Measurements from ENCODE around the gene CDK5.

- no peak for TF ChIP-seq CTCF (IDR thresholded peaks at IDR 0.05 in 2 of 3, conservative IDR thresholded peaks at IDR 0.05 in 1 of 3; ENCODE audit: borderline replicate concordance in 1 of 3, insufficient read depth in 1 of 3, low read depth in 2 of 3, low read length in 2 of 3)
- no peak for TF ChIP-seq POLR2A (IDR thresholded peaks at IDR 0.05; ENCODE audit: borderline replicate concordance, extremely low read depth, insufficient read depth, insufficient read length)
- no peak for TF ChIP-seq POLR2AphosphoS5 (IDR thresholded peaks at IDR 0.05; ENCODE audit: low read depth, low read length)
Observed at GRCh38 chr7:151017370-151017952, 40.2 kb downstream of the CDK5 start.

Data from HCT116 (cell line).